ENCODE data around the gene MUS81.

GRCh38 chr11:65850217-65851082, 9.8 kb upstream of the MUS81 start:
- TF ChIP-seq CTCF (conservative IDR thresholded peaks at IDR 0.05) = no peak
- TF ChIP-seq ZFX (IDR thresholded peaks at IDR 0.05) = no peak
